HEK293 (cell line): ENCODE measurements around the gene VASN.

Source experiments
- CTCF ChIA-PET: fragments of 350-600 bp; formaldehyde crosslinking; extraction: SDS; loops from one replicate; lab custom pipeline; 2021; ENCODE audit warnings: antibody characterized with exemption; lab: Yijun Ruan, JAX
- POLR2A ChIA-PET: fragments of 300-600 bp; formaldehyde crosslinking; extraction: SDS; loops from one replicate; lab custom pipeline; 2020; ENCODE audit warnings: antibody characterized with exemption, inconsistent platforms; lab: Yijun Ruan, JAX
- H3K27ac ChIP-seq: fragments of 200-500 bp; sonication (Bioruptor generic); 2 replicates; pipeline ENCODE4 v1.5.1; 2014; ENCODE audit warnings: low read depth, low read length, control low read depth, inconsistent platforms; ENCODE audit errors: extremely low read depth
- H3K36me3 ChIP-seq, 2 experiments: fragments of 200-500 bp in 1 of 2; sonication (Bioruptor generic) in 1 of 2; 1 replicate in 1 of 2; 2 replicates in 1 of 2; pipeline ENCODE4 v1.5.1; 2014 to 2017; ENCODE audit warnings: inconsistent platforms in 2 of 2, low read length in 2 of 2; ENCODE audit not compliant: control insufficient read depth in 2 of 2, insufficient read depth in 1 of 2
- H3K4me1 ChIP-seq: fragments of 200-500 bp; sonication (Bioruptor generic); 2 replicates; pipeline ENCODE4 v1.5.1; 2014; ENCODE audit warnings: mild to moderate bottlenecking, low read length, inconsistent platforms; ENCODE audit not compliant: control insufficient read depth, insufficient read depth
- H3K4me3 ChIP-seq: 2 replicates; pipeline ENCODE4 v1.5.1; 2011; ENCODE audit warnings: low read depth, mild to moderate bottlenecking, control low read depth, low read length, moderate library complexity
- H3K9me3 ChIP-seq: fragments of 200-500 bp; sonication (Bioruptor generic); 2 replicates; pipeline ENCODE4 v1.5.1; 2014; ENCODE audit warnings: low read depth, low read length, inconsistent platforms; ENCODE audit not compliant: control insufficient read depth, insufficient read depth
- GLIS2 ChIP-seq: fragments of 450-650 bp; formaldehyde crosslinking; IDR thresholded peaks from 2 replicates; pipeline ENCODE4 v1.5.1; 2016; ENCODE audit warnings: missing biosample characterization, missing genetic modification characterization
- REPIN1 ChIP-seq: fragments of 450-650 bp; formaldehyde crosslinking; IDR thresholded peaks from 2 replicates; pipeline ENCODE4 v1.5.1; 2017; ENCODE audit warnings: missing biosample characterization, missing genetic modification characterization, low read depth
- ZBTB48 ChIP-seq: fragments of 450-650 bp; formaldehyde crosslinking; IDR thresholded peaks from 2 replicates; pipeline ENCODE4 v1.5.1; 2016; ENCODE audit warnings: missing biosample characterization, missing genetic modification characterization
- ZBTB8A ChIP-seq: fragments of 450-650 bp; formaldehyde crosslinking; IDR thresholded peaks from 2 replicates; pipeline ENCODE4 v1.5.1; 2016; ENCODE audit warnings: missing biosample characterization, missing genetic modification characterization
- ZFHX2 ChIP-seq: fragments of 450-650 bp; formaldehyde crosslinking; conservative IDR thresholded peaks from 2 replicates; pipeline ENCODE4 v1.5.1; 2016; ENCODE audit warnings: missing biosample characterization, missing genetic modification characterization
- ZNF112 ChIP-seq: fragments of 450-650 bp; formaldehyde crosslinking; IDR thresholded peaks from 2 replicates; pipeline ENCODE4 v1.5.0; 2017; ENCODE audit warnings: missing biosample characterization, missing genetic modification characterization
- ZNF211 ChIP-seq: fragments of 450-650 bp; formaldehyde crosslinking; IDR thresholded peaks from 2 replicates; pipeline ENCODE4 v1.5.1; 2016; ENCODE audit warnings: low read depth, missing biosample characterization, missing genetic modification characterization
- ZNF223 ChIP-seq: fragments of 450-650 bp; formaldehyde crosslinking; IDR thresholded peaks from 2 replicates; pipeline ENCODE4 v1.5.1; 2016; ENCODE audit warnings: missing biosample characterization, missing genetic modification characterization
- ZNF23 ChIP-seq: fragments of 450-650 bp; formaldehyde crosslinking; IDR thresholded peaks from 2 replicates; pipeline ENCODE4 v1.5.1; 2016; ENCODE audit warnings: missing biosample characterization, missing genetic modification characterization, borderline replicate concordance
- ZNF274 ChIP-seq, 2 experiments: fragments of 200-500 bp in 1 of 2; fragments of 450-650 bp in 1 of 2; sonication (Bioruptor generic) in 1 of 2; formaldehyde crosslinking in 1 of 2; IDR thresholded peaks; 2 replicates each; pipeline versions ENCODE4 v1.5.1 to v1.6.1; 2014 to 2016; ENCODE audit warnings: borderline replicate concordance in 1 of 2, inconsistent platforms in 1 of 2, low read length in 1 of 2, missing biosample characterization in 1 of 2, missing genetic modification characterization in 1 of 2
- ZNF324 ChIP-seq: fragments of 450-650 bp; formaldehyde crosslinking; IDR thresholded peaks from 2 replicates; pipeline ENCODE4 v1.5.1; 2016; ENCODE audit warnings: missing biosample characterization, missing genetic modification characterization
- ZNF473 ChIP-seq: fragments of 450-650 bp; formaldehyde crosslinking; IDR thresholded peaks from 2 replicates; pipeline ENCODE4 v1.5.1; 2017; ENCODE audit warnings: missing biosample characterization, missing genetic modification characterization
- ZNF529 ChIP-seq: fragments of 450-650 bp; formaldehyde crosslinking; IDR thresholded peaks from 2 replicates; pipeline ENCODE4 v1.5.1; 2017; ENCODE audit warnings: missing genetic modification characterization, missing biosample characterization; ENCODE audit not compliant: insufficient replicate concordance
- ZNF548 ChIP-seq: fragments of 450-650 bp; formaldehyde crosslinking; IDR thresholded peaks from 2 replicates; pipeline ENCODE4 v1.5.1; 2016; ENCODE audit warnings: missing biosample characterization, missing genetic modification characterization
- ZNF558 ChIP-seq: fragments of 450-650 bp; formaldehyde crosslinking; IDR thresholded peaks from 2 replicates; pipeline ENCODE4 v1.5.1; 2016; ENCODE audit warnings: missing biosample characterization, missing genetic modification characterization
- ZNF571 ChIP-seq: fragments of 450-650 bp; formaldehyde crosslinking; IDR thresholded peaks from 2 replicates; pipeline ENCODE4 v1.5.0; 2017; ENCODE audit warnings: missing biosample characterization, missing genetic modification characterization
- ZNF624 ChIP-seq: fragments of 450-650 bp; formaldehyde crosslinking; IDR thresholded peaks from 2 replicates; pipeline ENCODE4 v1.5.1; 2017; ENCODE audit warnings: missing biosample characterization, missing genetic modification characterization
- ZNF664 ChIP-seq: fragments of 450-650 bp; formaldehyde crosslinking; IDR thresholded peaks from 2 replicates; pipeline ENCODE4 v1.5.1; 2016; ENCODE audit warnings: missing biosample characterization, missing genetic modification characterization
- ZNF670 ChIP-seq: fragments of 450-650 bp; formaldehyde crosslinking; IDR thresholded peaks from 2 replicates; pipeline ENCODE4 v1.5.1; 2016; ENCODE audit warnings: missing biosample characterization, missing genetic modification characterization, low read depth
- ZNF677 ChIP-seq: fragments of 450-650 bp; IDR thresholded peaks from 2 replicates; pipeline ENCODE4 v1.5.0; 2018; ENCODE audit warnings: missing biosample characterization, mild to moderate bottlenecking, missing genetic modification characterization, moderate library complexity
- ZNF707 ChIP-seq: fragments of 450-650 bp; formaldehyde crosslinking; IDR thresholded peaks from 2 replicates; pipeline ENCODE4 v1.5.1; 2016; ENCODE audit warnings: missing biosample characterization, missing genetic modification characterization
- ZSCAN16 ChIP-seq: fragments of 450-650 bp; formaldehyde crosslinking; IDR thresholded peaks from 2 replicates; pipeline ENCODE4 v1.5.1; 2016; ENCODE audit warnings: missing biosample characterization, missing genetic modification characterization
- TF ChIP-seq, protein P1 (sequence below): fragments of 450-650 bp; formaldehyde crosslinking; IDR thresholded peaks from 2 replicates; pipeline ENCODE4 v1.5.1; 2016; ENCODE audit warnings: missing biosample characterization, missing genetic modification characterization
- TF ChIP-seq, protein P2 (sequence below): fragments of 450-650 bp; formaldehyde crosslinking; IDR thresholded peaks from 2 replicates; pipeline ENCODE4 v1.5.1; 2017; ENCODE audit warnings: missing biosample characterization, missing genetic modification characterization
- TF ChIP-seq, protein P3 (sequence below): fragments of 450-650 bp; formaldehyde crosslinking; IDR thresholded peaks from 2 replicates; pipeline ENCODE4 v1.5.1; 2016; ENCODE audit warnings: missing biosample characterization, missing genetic modification characterization
- TF ChIP-seq, protein P4 (sequence below): fragments of 450-650 bp; formaldehyde crosslinking; IDR thresholded peaks from 2 replicates; pipeline ENCODE4 v1.5.1; 2016; ENCODE audit warnings: missing biosample characterization, missing genetic modification characterization
- TF ChIP-seq, protein P5 (sequence below): fragments of 450-650 bp; formaldehyde crosslinking; IDR thresholded peaks from 2 replicates; pipeline ENCODE4 v1.5.1; 2016; ENCODE audit warnings: missing biosample characterization, missing genetic modification characterization

Gene VASN

DNA sequence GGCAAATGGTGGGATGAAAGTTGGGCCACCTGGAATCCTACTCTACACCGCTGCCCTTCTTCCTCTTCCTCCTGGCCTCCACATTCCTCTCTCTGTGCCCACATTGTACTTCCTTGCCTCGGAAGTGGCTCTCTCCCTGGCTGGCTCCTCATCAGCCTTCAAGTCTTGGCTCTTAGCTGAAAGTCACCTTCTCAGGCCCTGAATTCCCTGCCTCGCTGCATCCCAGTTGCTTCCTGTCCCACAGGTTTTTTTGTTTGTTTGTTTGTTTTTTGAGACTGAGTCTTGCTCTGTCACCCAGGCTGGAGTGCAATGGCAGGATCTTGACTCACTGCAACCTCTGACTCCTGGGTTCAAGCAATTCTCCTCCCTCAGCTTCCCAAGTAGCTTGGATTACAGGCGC is 18.0 kb upstream of the VASN start:
- Histone ChIP-seq H3K36me3 (peaks cover 0 to 23% of the 10 kb centered on the region in 2 experiments; a peak in 2 of 3 replicates), H3K4me1 (peaks cover 5% of the 10 kb centered on the region; the same call in 1 of the 2 replicates), H3K27ac (no peak overlapping the region)
- TF ChIP-seq ZNF707 (tag by site-specific recombination) (no peak), ZFHX2 (tag by site-specific recombination) (no peak), ZNF529 (tag by site-specific recombination) (no peak), ZNF23 (tag by site-specific recombination) (no peak), ZNF324 (tag by site-specific recombination) (no peak), ZBTB48 (tag by site-specific recombination) (no peak), ZNF571 (no peak), ZNF112 (no peak), ZBTB8A (no peak), ZNF211 (tag by site-specific recombination) (no peak), ZNF548 (no peak), ZSCAN16 (no peak), REPIN1 (tag by site-specific recombination) (no peak), ZNF274 (IDR thresholded peaks at IDR 0.05; ENCODE audit: low read length) (no peak), ZNF274 (tag by site-specific recombination; IDR thresholded peaks at IDR 0.05; ENCODE audit: borderline replicate concordance) (no peak)
- TF ChIP-seq, protein P1, sequence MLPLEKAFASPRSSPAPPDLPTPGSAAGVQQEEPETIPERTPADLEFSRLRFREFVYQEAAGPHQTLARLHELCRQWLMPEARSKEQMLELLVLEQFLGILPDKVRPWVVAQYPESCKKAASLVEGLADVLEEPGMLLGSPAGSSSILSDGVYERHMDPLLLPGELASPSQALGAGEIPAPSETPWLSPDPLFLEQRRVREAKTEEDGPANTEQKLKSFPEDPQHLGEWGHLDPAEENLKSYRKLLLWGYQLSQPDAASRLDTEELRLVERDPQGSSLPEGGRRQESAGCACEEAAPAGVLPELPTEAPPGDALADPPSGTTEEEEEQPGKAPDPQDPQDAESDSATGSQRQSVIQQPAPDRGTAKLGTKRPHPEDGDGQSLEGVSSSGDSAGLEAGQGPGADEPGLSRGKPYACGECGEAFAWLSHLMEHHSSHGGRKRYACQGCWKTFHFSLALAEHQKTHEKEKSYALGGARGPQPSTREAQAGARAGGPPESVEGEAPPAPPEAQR (tag by site-specific recombination): no peak
- TF ChIP-seq, protein P2, sequence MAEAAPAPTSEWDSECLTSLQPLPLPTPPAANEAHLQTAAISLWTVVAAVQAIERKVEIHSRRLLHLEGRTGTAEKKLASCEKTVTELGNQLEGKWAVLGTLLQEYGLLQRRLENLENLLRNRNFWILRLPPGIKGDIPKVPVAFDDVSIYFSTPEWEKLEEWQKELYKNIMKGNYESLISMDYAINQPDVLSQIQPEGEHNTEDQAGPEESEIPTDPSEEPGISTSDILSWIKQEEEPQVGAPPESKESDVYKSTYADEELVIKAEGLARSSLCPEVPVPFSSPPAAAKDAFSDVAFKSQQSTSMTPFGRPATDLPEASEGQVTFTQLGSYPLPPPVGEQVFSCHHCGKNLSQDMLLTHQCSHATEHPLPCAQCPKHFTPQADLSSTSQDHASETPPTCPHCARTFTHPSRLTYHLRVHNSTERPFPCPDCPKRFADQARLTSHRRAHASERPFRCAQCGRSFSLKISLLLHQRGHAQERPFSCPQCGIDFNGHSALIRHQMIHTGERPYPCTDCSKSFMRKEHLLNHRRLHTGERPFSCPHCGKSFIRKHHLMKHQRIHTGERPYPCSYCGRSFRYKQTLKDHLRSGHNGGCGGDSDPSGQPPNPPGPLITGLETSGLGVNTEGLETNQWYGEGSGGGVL (tag by site-specific recombination): no peak
- TF ChIP-seq, protein P3, sequence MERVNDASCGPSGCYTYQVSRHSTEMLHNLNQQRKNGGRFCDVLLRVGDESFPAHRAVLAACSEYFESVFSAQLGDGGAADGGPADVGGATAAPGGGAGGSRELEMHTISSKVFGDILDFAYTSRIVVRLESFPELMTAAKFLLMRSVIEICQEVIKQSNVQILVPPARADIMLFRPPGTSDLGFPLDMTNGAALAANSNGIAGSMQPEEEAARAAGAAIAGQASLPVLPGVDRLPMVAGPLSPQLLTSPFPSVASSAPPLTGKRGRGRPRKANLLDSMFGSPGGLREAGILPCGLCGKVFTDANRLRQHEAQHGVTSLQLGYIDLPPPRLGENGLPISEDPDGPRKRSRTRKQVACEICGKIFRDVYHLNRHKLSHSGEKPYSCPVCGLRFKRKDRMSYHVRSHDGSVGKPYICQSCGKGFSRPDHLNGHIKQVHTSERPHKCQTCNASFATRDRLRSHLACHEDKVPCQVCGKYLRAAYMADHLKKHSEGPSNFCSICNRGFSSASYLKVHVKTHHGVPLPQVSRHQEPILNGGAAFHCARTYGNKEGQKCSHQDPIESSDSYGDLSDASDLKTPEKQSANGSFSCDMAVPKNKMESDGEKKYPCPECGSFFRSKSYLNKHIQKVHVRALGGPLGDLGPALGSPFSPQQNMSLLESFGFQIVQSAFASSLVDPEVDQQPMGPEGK (tag by site-specific recombination): no peak
- TF ChIP-seq, all 188 proteins: peak for 0
- Histone ChIP-seq H3K4me3 (no peak overlapping the region), H3K9me3 (no peaks in the 10 kb centered on the region)
- POLR2A ChIA-PET: no interaction called here
- CTCF ChIA-PET: interaction anchor here (2.3 kb wide), 1 partner anchor 49 kb away, joined by 12 read pairs; no protein-coding TSS in a partner anchor

DNA sequence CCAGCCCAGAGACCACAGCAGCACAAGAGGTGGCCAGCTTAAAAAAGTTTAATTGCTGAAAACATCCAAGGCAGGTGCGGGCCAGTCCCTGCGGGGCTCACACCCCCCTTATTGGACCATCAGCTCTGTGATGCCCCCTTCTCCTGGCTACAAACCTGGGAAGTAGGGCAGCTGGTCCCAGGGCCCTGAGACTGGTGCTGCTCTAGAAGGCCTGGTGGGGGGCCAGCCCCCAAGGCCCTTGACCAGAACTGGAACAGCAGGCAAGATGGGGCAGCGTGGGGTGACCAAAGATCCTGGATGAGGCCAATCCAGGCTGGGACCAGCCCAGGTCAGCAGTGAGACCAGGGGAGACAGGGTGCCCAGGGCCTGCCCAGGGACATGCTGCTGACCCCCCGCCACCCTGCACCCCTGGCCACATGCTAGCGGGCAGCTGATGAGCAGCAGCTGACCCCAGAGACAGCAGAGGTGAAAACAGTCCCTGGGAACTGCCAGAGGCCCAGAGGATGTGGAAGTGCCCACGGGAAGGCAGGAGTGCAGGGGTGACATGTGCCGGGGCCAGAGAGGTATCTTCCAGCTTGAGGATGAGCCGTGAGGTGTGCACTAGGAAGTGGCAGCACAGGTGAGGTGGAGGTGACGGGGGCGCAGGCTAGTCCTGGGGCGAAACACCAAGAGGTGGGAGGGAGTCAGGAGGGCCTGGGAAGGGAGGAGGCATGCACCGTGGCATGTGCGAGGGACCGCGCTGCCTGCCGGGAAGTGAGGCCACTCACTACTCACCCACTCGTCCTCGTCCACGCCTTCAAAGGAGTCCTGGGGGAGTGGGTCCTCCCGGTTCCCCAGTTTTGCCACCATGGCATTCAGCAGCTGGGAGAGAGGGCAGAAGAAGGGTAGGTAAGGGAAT is 16.9 kb upstream of the VASN start:
- Histone ChIP-seq H3K4me3 (no peak overlapping the region), H3K4me1 (peaks cover 5% of the 10 kb centered on the region; the same call in 1 of the 2 replicates), H3K9me3 (no peaks in the 10 kb centered on the region), H3K27ac (no peak overlapping the region), H3K36me3 (peaks cover 0 to 19% of the 10 kb centered on the region in 2 experiments; a peak in 2 of 3 replicates)
- POLR2A ChIA-PET: no interaction called here
- CTCF ChIA-PET: interaction anchor here (0.6 to 2.3 kb wide), 5 partner anchors 15 to 154 kb away, joined by 3 to 12 read pairs (median 5); no protein-coding TSS in a partner anchor
- TF ChIP-seq ZNF558 (no peak), ZNF707 (tag by site-specific recombination) (no peak), ZNF624 (tag by site-specific recombination) (no peak), ZNF223 (no peak), ZNF664 (tag by site-specific recombination) (no peak), ZNF677 (tag by site-specific recombination) (no peak), GLIS2 (tag by site-specific recombination) (no peak), ZNF670 (tag by site-specific recombination) (no peak), ZNF473 (tag by site-specific recombination) (no peak), ZFHX2 (tag by site-specific recombination) (no peak)
- TF ChIP-seq, protein P4, sequence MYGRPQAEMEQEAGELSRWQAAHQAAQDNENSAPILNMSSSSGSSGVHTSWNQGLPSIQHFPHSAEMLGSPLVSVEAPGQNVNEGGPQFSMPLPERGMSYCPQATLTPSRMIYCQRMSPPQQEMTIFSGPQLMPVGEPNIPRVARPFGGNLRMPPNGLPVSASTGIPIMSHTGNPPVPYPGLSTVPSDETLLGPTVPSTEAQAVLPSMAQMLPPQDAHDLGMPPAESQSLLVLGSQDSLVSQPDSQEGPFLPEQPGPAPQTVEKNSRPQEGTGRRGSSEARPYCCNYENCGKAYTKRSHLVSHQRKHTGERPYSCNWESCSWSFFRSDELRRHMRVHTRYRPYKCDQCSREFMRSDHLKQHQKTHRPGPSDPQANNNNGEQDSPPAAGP (tag by site-specific recombination): no peak
- TF ChIP-seq, protein P5, sequence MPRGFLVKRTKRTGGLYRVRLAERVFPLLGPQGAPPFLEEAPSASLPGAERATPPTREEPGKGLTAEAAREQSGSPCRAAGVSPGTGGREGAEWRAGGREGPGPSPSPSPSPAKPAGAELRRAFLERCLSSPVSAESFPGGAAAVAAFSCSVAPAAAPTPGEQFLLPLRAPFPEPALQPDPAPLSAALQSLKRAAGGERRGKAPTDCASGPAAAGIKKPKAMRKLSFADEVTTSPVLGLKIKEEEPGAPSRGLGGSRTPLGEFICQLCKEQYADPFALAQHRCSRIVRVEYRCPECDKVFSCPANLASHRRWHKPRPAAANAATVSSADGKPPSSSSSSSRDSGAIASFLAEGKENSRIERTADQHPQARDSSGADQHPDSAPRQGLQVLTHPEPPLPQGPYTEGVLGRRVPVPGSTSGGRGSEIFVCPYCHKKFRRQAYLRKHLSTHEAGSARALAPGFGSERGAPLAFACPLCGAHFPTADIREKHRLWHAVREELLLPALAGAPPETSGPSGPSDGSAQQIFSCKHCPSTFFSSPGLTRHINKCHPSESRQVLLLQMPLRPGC: no peak
